Posterior cingulate gyrus (tissue), 11 donors: Measurements from ENCODE around the gene DGLUCY.
"Not testable (repeated sequence)": the region's sequence is repeated elsewhere in the genome, so short reads cannot be mapped to it uniquely, and the experiment has no call there.

Experiments used
- DNase-seq, 10 donors: peaks; one replicate each; pipeline versions ENCODE4 v3.0.0 to v3.0.0-alpha.2; 2020 to 2021; ENCODE audit warnings: mixed read lengths in 3 of 10
- intact Hi-C: fragments of 100-400 bp; cut with DNase I; formaldehyde crosslinking; loops from one replicate; pipeline ENCODE4 v1.15.1; 2023

Gene DGLUCY

DNA sequence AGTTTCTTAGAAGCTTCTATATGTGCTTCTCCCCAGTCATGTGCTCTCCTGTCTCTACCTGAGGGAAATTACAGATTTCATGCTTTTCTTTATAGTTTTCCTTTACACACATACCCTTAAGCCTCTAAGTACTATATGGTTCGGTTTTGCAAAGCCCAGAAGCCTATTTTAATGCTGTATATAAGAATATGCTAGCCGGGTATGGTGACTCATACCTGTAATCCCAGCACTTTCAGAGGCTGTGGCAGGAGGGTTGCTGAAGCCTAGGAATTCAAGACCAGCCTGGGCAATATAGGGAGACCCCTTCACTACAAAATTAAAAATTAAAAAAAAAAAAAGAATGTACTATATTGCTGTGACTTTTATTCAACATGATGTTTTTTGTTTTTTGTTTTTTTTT lies 15.4 kb downstream of the DGLUCY start:
- peak in 1 of 10 donors; percentile 12 for DNase-seq
- intact Hi-C loops = no loop called here

GRCh38 chr14:91135039-91135438 lies 21.2 kb downstream of the DGLUCY start:
- DNase-seq = peak in 1 of 10 donors; percentile 12
- intact Hi-C loops = no loop called here

GRCh38 chr14:91138511-91139359 lies 24.9 kb downstream of the DGLUCY start:
- DNase-seq = peak in 1 of 10 donors; percentile 25
- intact Hi-C loops = no loop called here

DNA sequence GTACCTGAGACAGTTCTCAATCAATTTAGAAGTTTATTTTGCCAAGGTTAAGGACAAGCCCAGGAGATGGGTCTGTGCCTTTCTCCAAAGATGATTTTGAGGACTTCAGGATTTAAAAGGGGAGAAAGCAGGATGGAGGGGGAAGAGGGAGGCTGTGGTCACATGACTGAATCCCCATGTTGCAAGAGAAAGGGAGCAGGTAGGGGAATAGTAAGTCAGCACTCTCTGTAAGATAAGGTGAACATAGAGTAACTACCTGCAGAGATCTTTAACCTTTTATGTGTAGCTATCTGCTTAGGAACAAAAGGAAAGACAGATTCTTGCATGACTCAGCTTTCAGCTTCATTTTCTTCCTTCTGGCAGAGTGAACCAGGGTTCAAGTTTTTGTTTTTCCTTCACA lies 25.9 kb downstream of the DGLUCY start:
- DNase-seq = peak in 1 of 10 donors; percentile 1
- intact Hi-C loops = loop anchor here (10.0 kb wide), 1 partner anchor 235 kb away; no protein-coding TSS in a partner anchor

GRCh38 chr14:91140672-91141071 lies 26.8 kb downstream of the DGLUCY start:
- intact Hi-C loops = loop anchor here (10.0 kb wide), 1 partner anchor 236 kb away; no protein-coding TSS in a partner anchor
- DNase-seq = peak in 5 of 10 donors; percentile 39 to 62 (median 47)

DNA sequence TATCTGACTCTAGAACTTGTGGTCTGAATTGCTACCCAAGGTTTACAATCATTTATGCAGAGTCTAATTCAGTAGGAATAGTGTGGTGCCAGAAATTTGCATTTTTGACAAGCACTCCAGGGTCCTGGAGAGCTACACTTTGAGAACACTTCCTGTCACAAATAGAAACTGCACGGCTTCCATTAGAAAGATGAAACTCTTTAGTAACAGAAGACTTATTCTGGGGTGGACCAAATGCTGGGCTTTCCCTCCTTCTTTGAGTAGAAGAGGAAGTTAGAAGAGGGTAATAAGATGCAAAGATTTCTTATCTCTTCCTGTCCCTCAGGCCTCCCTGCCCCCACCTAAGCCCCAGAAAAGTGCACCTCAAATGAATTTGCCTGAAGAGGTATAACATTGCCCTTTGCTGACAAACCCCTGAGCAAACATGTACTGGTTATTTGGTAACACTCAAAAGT lies 28.4 kb downstream of the DGLUCY start:
- intact Hi-C loops = loop anchor here (10.0 kb wide), 1 partner anchor 237 kb away; no protein-coding TSS in a partner anchor
- DNase-seq = peak in 1 of 10 donors; percentile 5

DNA sequence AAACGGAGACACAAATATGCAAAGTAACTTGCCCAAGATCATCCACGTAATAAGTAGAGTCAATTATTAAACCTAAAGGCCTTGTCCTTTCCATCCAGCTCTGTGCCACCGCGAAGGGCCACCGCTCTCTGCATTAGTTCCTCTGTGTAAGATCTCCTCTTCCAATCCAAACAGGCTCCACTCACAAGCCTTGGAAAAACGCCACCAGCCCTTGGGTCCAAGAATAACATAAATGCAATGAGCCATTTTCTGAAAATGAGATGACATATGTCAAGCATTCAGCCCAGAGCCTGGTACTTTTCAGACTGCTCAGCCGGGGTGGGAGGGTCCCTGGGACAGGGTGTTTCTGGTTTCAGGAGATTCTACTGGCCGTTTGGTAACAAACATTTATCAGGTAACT lies 30.0 kb downstream of the DGLUCY start:
- peak in 1 of 10 donors; percentile 81 for DNase-seq

DNA sequence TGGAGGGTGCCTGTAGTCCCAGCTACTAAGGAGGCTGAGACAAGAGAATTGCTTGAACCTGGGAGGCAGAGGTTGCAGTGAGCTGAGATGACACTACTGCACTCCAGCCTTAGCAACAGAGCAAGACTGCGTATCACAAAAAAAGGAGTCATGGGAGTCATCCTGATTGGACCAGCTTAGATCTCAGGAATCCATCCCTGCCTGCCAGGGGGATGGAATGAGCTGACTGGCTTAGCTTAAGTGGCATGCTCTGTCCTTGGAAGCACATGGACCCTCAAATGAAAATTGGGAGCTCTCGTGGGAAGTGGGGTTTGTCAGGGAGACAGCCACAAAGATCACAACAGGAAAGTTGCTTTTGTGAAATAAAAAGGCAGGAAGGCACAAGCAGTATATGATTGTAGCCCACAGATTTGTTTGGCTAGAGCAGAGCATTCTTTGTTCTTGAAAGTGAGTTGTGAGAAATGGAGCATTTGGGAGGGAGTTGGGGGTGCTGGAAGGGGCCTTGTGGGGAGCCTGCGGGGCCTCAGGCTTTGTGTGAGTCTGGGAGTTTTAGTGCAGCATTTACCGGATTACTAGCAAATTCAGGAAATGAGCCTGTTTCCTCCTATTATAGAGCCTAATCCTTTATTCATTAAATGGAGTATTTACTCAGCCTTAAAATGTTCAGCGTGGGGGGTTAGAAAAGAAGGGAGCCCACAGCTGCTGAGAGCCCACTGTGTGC lies 30.7 kb downstream of the DGLUCY start:
- DNase-seq = peak in 1 of 10 donors; percentile 63
- intact Hi-C loops = loop anchor here (10.0 kb wide), 1 partner anchor 240 kb away; no protein-coding TSS in a partner anchor

More for the DNA sequence above, 30.0 kb downstream of the DGLUCY start:
- intact Hi-C loops = loop anchor here (10.0 kb wide), 1 partner anchor 239 kb away; no protein-coding TSS in a partner anchor

- peak in 1 of 10 donors; percentile 29 for DNase-seq
- intact Hi-C loops = loop anchor here (10.0 kb wide), 1 partner anchor 241 kb away; no protein-coding TSS in a partner anchor
Measured at GRCh38 chr14:91145391-91146160, 31.7 kb downstream of the DGLUCY start.

GRCh38 chr14:91146661-91147060 lies 32.8 kb downstream of the DGLUCY start:
- intact Hi-C loops = loop anchor here (10.0 kb wide), 1 partner anchor 242 kb away; no protein-coding TSS in a partner anchor
- peak in 8 of 10 donors; percentile 36 to 89 (median 56) for DNase-seq

DNA sequence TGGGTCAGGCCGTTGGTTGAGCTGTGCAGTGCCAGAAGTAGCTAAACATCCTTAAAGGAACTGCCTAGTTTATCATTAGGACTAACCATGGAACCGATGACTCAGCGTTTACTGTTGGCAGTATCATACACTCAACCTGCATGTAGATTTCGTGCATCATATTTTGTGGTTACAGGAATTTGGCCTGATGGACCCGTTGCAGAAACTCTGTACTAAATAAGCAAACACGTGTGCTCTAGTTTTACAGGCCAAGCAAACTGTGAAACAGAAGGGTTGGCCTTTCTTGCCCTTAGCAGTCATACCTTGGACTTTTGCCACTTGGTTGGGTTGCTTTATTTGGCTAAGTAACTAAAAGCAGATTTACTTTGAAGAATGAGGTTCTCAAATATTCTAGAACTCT lies 35.6 kb downstream of the DGLUCY start:
- intact Hi-C loops = loop anchor here (10.0 kb wide), 1 partner anchor 245 kb away; no protein-coding TSS in a partner anchor
- DNase-seq = no peak

- intact Hi-C loops = no loop called here
- no peak for DNase-seq
Measured at GRCh38 chr14:91152499-91152898, 38.6 kb downstream of the DGLUCY start.

DNA sequence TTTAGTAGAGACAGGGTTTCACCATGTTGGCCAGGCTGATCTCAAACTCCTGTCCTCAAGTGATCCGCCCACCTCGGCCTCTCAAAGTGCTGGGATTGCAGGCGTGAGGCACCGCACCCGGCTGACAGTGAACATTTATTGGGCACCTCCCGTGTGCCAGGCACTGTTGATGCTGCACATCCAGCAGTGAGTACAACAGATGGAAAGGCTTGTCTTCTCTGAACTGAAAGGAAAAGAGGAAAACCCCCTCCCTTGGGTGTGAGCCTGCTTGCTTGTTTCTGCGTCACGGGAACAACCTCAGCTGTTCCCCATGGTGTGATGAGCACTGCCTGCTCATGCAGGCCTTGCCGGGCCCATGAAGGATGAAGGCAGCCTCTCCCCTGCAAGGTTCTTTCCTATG lies 39.5 kb downstream of the DGLUCY start:
- intact Hi-C loops = no loop called here
- DNase-seq = peak in 1 of 10 donors; percentile 66

DNA sequence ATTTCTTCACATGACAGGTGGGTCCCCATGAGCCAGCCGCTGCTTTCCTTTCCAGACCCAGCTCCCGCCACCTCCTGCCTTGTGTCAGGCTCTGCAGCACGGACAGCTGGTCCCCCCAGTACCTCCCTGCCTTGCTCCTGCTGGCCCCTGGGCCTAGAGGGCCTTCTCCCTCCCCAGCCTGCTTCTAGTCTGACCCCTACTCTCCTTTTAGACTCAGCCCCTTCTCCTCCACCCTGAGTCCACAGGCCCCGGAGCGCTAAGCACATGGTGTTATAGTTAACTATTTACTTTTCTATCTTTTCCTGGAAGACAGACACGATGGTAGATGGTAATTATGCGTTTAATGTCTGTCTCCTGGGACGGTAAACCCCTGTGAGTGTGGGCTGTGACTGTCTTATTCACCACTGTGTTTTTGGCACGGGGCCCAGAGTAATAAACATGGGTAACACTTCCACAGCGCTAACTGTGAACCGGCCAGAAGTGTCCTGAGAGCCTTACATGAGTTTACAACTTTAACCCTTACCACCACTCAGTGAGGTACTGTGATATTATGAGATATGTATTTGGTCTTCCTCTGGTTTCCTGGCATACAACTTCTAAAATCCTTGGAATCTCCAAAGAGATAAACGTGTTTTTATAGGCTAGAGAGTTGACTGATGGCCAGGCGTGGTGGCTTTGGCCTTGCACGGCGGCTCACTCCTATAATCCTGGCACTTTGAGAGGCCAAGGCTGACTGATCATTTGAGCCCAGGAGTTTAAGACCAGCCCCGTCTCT lies 41.2 kb downstream of the DGLUCY start:
- intact Hi-C loops = no loop called here
- DNase-seq = peak in 2 of 10 donors; percentile 21 to 67

GRCh38 chr14:91155626-91156089 lies 41.8 kb downstream of the DGLUCY start:
- DNase-seq = peak in 1 of 10 donors; percentile 17
- intact Hi-C loops = no loop called here

GRCh38 chr14:91156142-91156666 lies 42.3 kb downstream of the DGLUCY start:
- intact Hi-C loops = not testable (repeated sequence)
- peak in 1 of 10 donors; percentile 35 for DNase-seq

DNA sequence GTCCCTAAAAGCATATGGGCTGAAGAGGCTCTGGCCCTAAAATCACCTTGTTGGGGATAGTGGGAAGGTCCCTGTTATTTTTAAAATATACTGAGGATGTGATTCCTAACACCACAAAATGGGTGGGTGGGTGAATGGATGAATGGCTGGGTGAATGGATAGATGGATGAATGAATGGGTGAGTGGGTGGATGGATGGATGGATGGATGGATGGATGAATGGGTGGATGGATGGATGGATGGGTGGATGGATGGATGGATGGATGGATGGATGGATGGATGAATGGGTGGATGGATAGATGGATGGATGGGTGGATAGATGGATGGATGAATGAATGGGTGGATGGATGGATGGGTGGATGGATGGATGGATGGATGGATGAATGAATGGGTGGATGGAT lies 43.0 kb downstream of the DGLUCY start:
- intact Hi-C loops, DNase-seq: not testable (repeated sequence)

DNA sequence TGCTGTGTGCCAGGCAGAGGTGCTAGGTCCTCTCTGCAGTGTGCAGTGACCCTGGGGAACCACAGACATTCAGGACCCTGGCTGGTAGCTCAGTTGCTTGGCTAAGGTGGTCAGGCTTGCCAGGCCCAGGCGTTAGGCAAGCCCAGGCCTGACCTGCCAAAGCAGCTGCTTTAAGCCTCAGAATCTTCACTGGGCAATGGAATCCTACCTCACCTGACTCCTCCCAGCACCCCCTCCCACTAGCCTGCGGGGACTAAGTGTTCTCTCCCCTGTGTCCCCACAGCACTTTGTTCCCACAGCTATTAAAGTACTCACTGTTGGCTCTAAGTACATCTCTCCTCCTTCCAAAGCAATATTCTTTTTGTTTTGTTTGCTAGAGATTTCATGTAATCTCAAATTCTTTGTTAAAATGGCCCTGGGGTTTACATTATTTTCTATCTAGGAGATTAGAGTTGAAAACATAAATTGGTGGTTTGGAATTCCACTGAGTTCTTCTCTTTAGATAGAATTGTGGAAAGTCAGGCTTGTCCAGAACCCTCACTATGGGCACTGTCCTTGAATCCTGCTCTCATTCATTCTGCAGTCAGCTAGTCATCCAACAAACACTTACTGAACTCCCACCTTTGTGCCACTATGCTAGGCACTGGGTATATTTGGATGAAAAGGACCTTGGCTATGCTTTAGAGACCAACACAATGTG lies 44.4 kb downstream of the DGLUCY start:
- intact Hi-C loops = no loop called here

More for the DNA sequence above, 44.4 kb downstream of the DGLUCY start:
- peak in 1 of 10 donors; percentile 5 for DNase-seq
